ENCODE results near the gene COX18.

The COX18 gene

GRCh38 chr4:73068491-73069337 lies 802 bp downstream of the COX18 start:
- no peak overlapping the region for H3K9ac ChIP-seq
- H3K9me3 ChIP-seq (ENCODE audit: control insufficient read depth, low read length) = no peaks in the 10 kb centered on the region
- peak overlapping the region; percentile 91 for H3K4me2 ChIP-seq (ENCODE audit: low read length)
- H3K27ac ChIP-seq = peak overlapping the region; percentile 89
- peaks cover 2% of the 10 kb centered on the region for H3K79me2 ChIP-seq
- no peak for TF ChIP-seq CTCF (IDR thresholded peaks at IDR 0.05)
- peak overlapping the region; percentile 88 for H3K4me3 ChIP-seq (ENCODE audit: low read depth, low read length)
- no peaks in the 10 kb centered on the region for H3K4me1 ChIP-seq
- H3K27me3 ChIP-seq (ENCODE audit: control insufficient read depth, insufficient read depth, low read length) = no peaks in the 10 kb centered on the region
- peak overlapping the region; percentile 89 for H2AFZ ChIP-seq
- no peaks in the 10 kb centered on the region for H3K36me3 ChIP-seq (ENCODE audit: control insufficient read depth, insufficient read depth, low read length)

DNA sequence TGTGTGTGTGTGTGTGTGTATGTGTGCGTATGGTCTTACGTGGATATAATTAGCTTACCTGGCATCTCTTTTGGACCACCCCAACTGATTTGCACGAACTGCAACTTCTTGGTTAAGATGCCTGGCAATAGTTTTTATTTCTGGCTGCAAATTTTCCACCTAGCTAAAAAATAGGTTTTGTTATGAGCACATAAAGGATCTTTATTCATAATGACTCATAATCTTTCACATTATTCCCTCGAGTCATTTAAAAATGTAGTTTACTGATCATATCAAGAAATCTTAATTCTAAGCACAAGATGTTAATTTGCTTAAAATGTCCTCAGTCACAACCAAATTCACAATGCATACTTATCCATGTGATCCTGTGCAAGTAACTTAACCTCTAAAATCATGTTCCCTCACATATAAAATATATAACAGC lies 1.5 kb downstream of the COX18 start:
- peaks cover 2% of the 10 kb centered on the region for H3K79me2 ChIP-seq
- H3K4me1 ChIP-seq = no peaks in the 10 kb centered on the region
- peak overlapping the region; percentile 89 for H3K27ac ChIP-seq
- no peak for TF ChIP-seq CTCF (IDR thresholded peaks at IDR 0.05)
- H3K4me2 ChIP-seq (ENCODE audit: low read length) = peak overlapping the region; percentile 91
- peak overlapping the region; percentile 88 for H3K4me3 ChIP-seq (ENCODE audit: low read depth, low read length)
- no peaks in the 10 kb centered on the region for H3K9me3 ChIP-seq (ENCODE audit: control insufficient read depth, low read length)
- H3K27me3 ChIP-seq (ENCODE audit: control insufficient read depth, insufficient read depth, low read length) = no peaks in the 10 kb centered on the region
- no peaks in the 10 kb centered on the region for H3K36me3 ChIP-seq (ENCODE audit: control insufficient read depth, insufficient read depth, low read length)
- H2AFZ ChIP-seq = no peak overlapping the region
- H3K9ac ChIP-seq = no peak overlapping the region

DNA sequence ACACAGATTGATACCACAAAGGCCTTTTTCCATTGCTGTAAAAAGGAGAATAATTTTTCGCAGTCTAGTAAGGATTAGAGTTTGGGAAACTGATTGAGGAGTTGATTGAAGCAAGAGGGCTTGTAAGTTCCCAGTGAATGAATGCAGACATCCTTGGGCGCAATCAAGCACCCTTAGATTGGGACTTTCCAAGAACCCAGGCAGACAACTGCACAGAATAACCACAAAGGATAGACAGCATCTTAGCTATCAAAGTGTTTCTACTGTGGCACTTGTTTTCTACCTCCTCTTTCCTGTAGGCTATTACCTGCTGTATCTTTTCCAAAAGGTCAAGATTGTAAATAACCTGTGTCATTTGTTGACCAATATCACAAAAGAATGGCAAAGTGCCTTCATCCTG lies 2.6 kb downstream of the COX18 start:
- Histone ChIP-seq H3K9me3 (ENCODE audit: control insufficient read depth, low read length) (no peaks in the 10 kb centered on the region), H3K27ac (no peak overlapping the region), H3K4me1 (no peaks in the 10 kb centered on the region), H3K4me2 (ENCODE audit: low read length) (no peak overlapping the region), H3K4me3 (ENCODE audit: low read depth, low read length) (no peak overlapping the region), H2AFZ (no peak overlapping the region), H3K27me3 (ENCODE audit: control insufficient read depth, insufficient read depth, low read length) (no peaks in the 10 kb centered on the region), H3K36me3 (ENCODE audit: control insufficient read depth, insufficient read depth, low read length) (no peaks in the 10 kb centered on the region), H3K9ac (no peak overlapping the region), H3K79me2 (peaks cover 2% of the 10 kb centered on the region)
- TF ChIP-seq CTCF (IDR thresholded peaks at IDR 0.05) = no peak

DNA sequence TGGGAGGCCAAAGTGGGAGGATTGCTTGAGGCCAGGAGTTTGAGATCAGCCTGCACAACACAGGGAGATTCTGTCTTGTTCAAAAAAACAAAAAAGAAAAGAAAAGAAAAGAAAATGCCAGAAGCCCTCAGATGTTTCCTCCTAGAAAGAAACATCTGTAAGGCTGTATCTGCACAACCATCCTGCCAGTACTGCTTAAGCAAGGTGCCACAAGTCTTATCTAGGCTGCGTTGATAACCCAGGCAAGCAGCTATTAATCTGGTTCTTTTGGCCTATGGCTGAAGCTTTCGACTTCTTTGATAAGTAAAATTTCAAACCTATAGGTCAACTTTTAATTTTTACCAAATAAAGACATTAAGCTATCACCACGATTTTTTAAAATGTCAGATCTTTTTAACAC lies 3.1 kb downstream of the COX18 start:
- no peak for TF ChIP-seq CTCF (IDR thresholded peaks at IDR 0.05)
- no peaks in the 10 kb centered on the region for H3K36me3 ChIP-seq (ENCODE audit: control insufficient read depth, insufficient read depth, low read length)

GRCh38 chr4:73064536-73064935 lies 5.0 kb downstream of the COX18 start:
- no peak for TF ChIP-seq CTCF (IDR thresholded peaks at IDR 0.05)

More for the DNA sequence above, 3.1 kb downstream of the COX18 start:
- H3K4me2 ChIP-seq (ENCODE audit: low read length) = no peak overlapping the region
- H3K27ac ChIP-seq = no peak overlapping the region
- no peak overlapping the region for H2AFZ ChIP-seq
- H3K9me3 ChIP-seq (ENCODE audit: control insufficient read depth, low read length) = no peaks in the 10 kb centered on the region
- peaks cover 2% of the 10 kb centered on the region for H3K79me2 ChIP-seq
- no peaks in the 10 kb centered on the region for H3K27me3 ChIP-seq (ENCODE audit: control insufficient read depth, insufficient read depth, low read length)
- no peaks in the 10 kb centered on the region for H3K4me1 ChIP-seq
- H3K4me3 ChIP-seq (ENCODE audit: low read depth, low read length) = no peak overlapping the region
- H3K9ac ChIP-seq = no peak overlapping the region

More at GRCh38 chr4:73064536-73064935, 5.0 kb downstream of the COX18 start:
- Histone ChIP-seq H3K4me3 (ENCODE audit: low read depth, low read length) (no peak overlapping the region), H2AFZ (no peak overlapping the region), H3K4me1 (no peaks in the 10 kb centered on the region), H3K36me3 (ENCODE audit: control insufficient read depth, insufficient read depth, low read length) (no peaks in the 10 kb centered on the region), H3K79me2 (peaks cover 2% of the 10 kb centered on the region), H3K4me2 (ENCODE audit: low read length) (no peak overlapping the region), H3K27ac (no peak overlapping the region), H3K9ac (no peak overlapping the region), H3K9me3 (ENCODE audit: control insufficient read depth, low read length) (no peaks in the 10 kb centered on the region), H3K27me3 (ENCODE audit: control insufficient read depth, insufficient read depth, low read length) (no peaks in the 10 kb centered on the region)

Data from parathyroid adenoma (tissue), 2 donors.